ENCODE results near the gene MBD6.

- TF ChIP-seq CTCF (IDR thresholded peaks at IDR 0.05 in 4 of 5, conservative IDR thresholded peaks at IDR 0.05 in 1 of 5) (no peak), POLR2A (IDR thresholded peaks at IDR 0.05) (no peak)
Observed at GRCh38 chr12:57479043-57479375, 43.6 kb upstream of the MBD6 start.
